Liver (tissue), 3 donors: ENCODE data around the gene SLC17A3.

Experiments
- EGR1 ChIP-seq, 2 donors: IDR thresholded peaks; 2 replicates each; pipeline ENCODE4 v1.6.1; 2016 to 2018; ENCODE audit warnings: antibody characterized with exemption in 2 of 2, low read depth in 2 of 2
- FOXA1 ChIP-seq: IDR thresholded peaks from 2 replicates; pipeline ENCODE4 v1.6.1; 2016; ENCODE audit warnings: antibody characterized with exemption
- GABPA ChIP-seq, 2 donors: IDR thresholded peaks in 1 of 2; conservative IDR thresholded peaks in 1 of 2; 2 replicates each; pipeline ENCODE4 v1.6.1; 2016; ENCODE audit warnings: antibody characterized with exemption in 2 of 2, mild to moderate bottlenecking in 1 of 2, moderate library complexity in 1 of 2
- MAX ChIP-seq: IDR thresholded peaks from 2 replicates; pipeline ENCODE4 v1.6.1; 2016; ENCODE audit warnings: antibody characterized with exemption
- RXRA ChIP-seq, 2 donors: IDR thresholded peaks; 2 replicates each; pipeline ENCODE4 v1.6.1; 2017 to 2018; ENCODE audit warnings: antibody characterized with exemption in 2 of 2, mild to moderate bottlenecking in 1 of 2
- SP1 ChIP-seq: IDR thresholded peaks from 2 replicates; pipeline ENCODE4 v1.6.1; 2018; ENCODE audit warnings: antibody characterized with exemption, mild to moderate bottlenecking
- TAF1 ChIP-seq: conservative IDR thresholded peaks from 2 replicates; pipeline ENCODE4 v1.6.1; 2016; ENCODE audit warnings: antibody characterized with exemption, mild to moderate bottlenecking
- ZBTB33 ChIP-seq: IDR thresholded peaks from 2 replicates; pipeline ENCODE4 v1.6.1; 2016; ENCODE audit warnings: antibody characterized with exemption
- TF ChIP-seq, protein P1 (sequence below): fragments of 150-350 bp; IDR thresholded peaks from 2 replicates; pipeline ENCODE4 v1.5.1; 2017; ENCODE audit warnings: improper control_type of control experiment, low read depth, low read length; ENCODE audit not compliant: missing input control
- TF ChIP-seq, protein P2 (sequence below): IDR thresholded peaks from 2 replicates; pipeline ENCODE4 v1.6.1; 2016; ENCODE audit warnings: antibody characterized with exemption, mild to moderate bottlenecking
- TF ChIP-seq, protein P3 (sequence below): IDR thresholded peaks from 2 replicates; pipeline ENCODE4 v1.6.1; 2016; ENCODE audit warnings: antibody characterized with exemption
- donor health status: healthy.
- donor health status: healthy.

DNA sequence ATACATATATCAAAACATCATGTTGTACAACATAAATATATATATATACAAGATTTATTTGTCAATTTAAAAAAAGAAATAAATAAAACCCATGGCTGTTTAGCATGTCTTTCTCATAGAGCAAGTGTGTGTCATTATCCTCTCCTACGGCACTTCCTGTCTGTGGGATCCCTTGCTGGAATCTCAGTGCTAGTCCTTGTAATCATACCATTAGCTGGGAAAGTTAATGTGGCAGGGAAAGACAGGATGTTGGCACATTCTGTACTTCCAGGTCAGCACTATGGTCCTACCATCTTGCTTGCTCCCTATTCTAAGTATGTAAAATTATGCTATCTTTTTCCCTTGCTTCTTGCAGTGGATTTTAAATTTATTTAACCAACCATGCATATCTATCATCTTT is 9.5 kb upstream of the SLC17A3 start:
- TF ChIP-seq, protein P1, sequence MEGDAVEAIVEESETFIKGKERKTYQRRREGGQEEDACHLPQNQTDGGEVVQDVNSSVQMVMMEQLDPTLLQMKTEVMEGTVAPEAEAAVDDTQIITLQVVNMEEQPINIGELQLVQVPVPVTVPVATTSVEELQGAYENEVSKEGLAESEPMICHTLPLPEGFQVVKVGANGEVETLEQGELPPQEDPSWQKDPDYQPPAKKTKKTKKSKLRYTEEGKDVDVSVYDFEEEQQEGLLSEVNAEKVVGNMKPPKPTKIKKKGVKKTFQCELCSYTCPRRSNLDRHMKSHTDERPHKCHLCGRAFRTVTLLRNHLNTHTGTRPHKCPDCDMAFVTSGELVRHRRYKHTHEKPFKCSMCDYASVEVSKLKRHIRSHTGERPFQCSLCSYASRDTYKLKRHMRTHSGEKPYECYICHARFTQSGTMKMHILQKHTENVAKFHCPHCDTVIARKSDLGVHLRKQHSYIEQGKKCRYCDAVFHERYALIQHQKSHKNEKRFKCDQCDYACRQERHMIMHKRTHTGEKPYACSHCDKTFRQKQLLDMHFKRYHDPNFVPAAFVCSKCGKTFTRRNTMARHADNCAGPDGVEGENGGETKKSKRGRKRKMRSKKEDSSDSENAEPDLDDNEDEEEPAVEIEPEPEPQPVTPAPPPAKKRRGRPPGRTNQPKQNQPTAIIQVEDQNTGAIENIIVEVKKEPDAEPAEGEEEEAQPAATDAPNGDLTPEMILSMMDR: no peak
- TF ChIP-seq MAX (no peak), SP1 (no peak), ZBTB33 (no peak), TAF1 (no peak), RXRA (IDR thresholded peaks at IDR 0.05) (no peak), GABPA (IDR thresholded peaks at IDR 0.05 in 1 of 2, conservative IDR thresholded peaks at IDR 0.05 in 1 of 2) (no peak), EGR1 (IDR thresholded peaks at IDR 0.05; ENCODE audit: low read depth in 2 of 2) (no peak), FOXA1 (no peak)
- TF ChIP-seq, protein P2, sequence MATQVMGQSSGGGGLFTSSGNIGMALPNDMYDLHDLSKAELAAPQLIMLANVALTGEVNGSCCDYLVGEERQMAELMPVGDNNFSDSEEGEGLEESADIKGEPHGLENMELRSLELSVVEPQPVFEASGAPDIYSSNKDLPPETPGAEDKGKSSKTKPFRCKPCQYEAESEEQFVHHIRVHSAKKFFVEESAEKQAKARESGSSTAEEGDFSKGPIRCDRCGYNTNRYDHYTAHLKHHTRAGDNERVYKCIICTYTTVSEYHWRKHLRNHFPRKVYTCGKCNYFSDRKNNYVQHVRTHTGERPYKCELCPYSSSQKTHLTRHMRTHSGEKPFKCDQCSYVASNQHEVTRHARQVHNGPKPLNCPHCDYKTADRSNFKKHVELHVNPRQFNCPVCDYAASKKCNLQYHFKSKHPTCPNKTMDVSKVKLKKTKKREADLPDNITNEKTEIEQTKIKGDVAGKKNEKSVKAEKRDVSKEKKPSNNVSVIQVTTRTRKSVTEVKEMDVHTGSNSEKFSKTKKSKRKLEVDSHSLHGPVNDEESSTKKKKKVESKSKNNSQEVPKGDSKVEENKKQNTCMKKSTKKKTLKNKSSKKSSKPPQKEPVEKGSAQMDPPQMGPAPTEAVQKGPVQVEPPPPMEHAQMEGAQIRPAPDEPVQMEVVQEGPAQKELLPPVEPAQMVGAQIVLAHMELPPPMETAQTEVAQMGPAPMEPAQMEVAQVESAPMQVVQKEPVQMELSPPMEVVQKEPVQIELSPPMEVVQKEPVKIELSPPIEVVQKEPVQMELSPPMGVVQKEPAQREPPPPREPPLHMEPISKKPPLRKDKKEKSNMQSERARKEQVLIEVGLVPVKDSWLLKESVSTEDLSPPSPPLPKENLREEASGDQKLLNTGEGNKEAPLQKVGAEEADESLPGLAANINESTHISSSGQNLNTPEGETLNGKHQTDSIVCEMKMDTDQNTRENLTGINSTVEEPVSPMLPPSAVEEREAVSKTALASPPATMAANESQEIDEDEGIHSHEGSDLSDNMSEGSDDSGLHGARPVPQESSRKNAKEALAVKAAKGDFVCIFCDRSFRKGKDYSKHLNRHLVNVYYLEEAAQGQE: no peak
- TF ChIP-seq, protein P3, sequence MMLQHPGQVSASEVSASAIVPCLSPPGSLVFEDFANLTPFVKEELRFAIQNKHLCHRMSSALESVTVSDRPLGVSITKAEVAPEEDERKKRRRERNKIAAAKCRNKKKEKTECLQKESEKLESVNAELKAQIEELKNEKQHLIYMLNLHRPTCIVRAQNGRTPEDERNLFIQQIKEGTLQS: no peak
